Limb (tissue), 2 donors: ENCODE results near the gene ODAD4.
A peak's percentile ranks its signal among the peaks of the same experiment; 100 is the strongest.
"Not testable (repeated sequence)": the region's sequence is repeated elsewhere in the genome, so short reads cannot be mapped to it uniquely, and the experiment has no call there.

Experiments used
- DNase-seq, 2 donors: peaks; one replicate each; pipeline ENCODE4 v3.0.0-alpha.2; 2016; ENCODE audit errors: extremely low spot score in 2 of 2

Gene ODAD4

GRCh38 chr17:41913798-41914197, 16.6 kb upstream of the ODAD4 start:
- DNase-seq = no peak

GRCh38 chr17:41914358-41914766, 16.1 kb upstream of the ODAD4 start:
- DNase-seq = no peak

GRCh38 chr17:41915020-41915419, 15.4 kb upstream of the ODAD4 start:
- no peak for DNase-seq

GRCh38 chr17:41915566-41915965, 14.9 kb upstream of the ODAD4 start:
- DNase-seq = no peak

GRCh38 chr17:41917192-41917591, 13.2 kb upstream of the ODAD4 start:
- peak; percentile 46 to 60 for DNase-seq

GRCh38 chr17:41917679-41918313, 12.6 kb upstream of the ODAD4 start:
- DNase-seq = peak; percentile 23 to 79

- DNase-seq = peak; percentile 97 to 98
Observed at GRCh38 chr17:41918314-41919164, 11.9 kb upstream of the ODAD4 start, which contains the start of gene ACLY. ACLY (minus strand) TSS chr17:41918951; CDS start chr17:41913873, 5,078 bp downstream.

- peak in 1 of 2 donors; percentile 10 for DNase-seq
Observed at GRCh38 chr17:41919165-41919817, 11.1 kb upstream of the ODAD4 start.

- DNase-seq = no peak
Observed at GRCh38 chr17:41919840-41920579, 10.4 kb upstream of the ODAD4 start.

- no peak for DNase-seq
Observed at GRCh38 chr17:41920580-41920955, 9.8 kb upstream of the ODAD4 start.

- no peak for DNase-seq
Observed at GRCh38 chr17:41925991-41926590, 4.3 kb upstream of the ODAD4 start.

GRCh38 chr17:41928693-41929251, 1.6 kb upstream of the ODAD4 start:
- no peak for DNase-seq

- not testable (repeated sequence) for DNase-seq
Observed at GRCh38 chr17:41930833-41931156, 378 bp downstream of the ODAD4 start.

GRCh38 chr17:41931715-41932114, 1.3 kb downstream of the ODAD4 start:
- DNase-seq = not testable (repeated sequence)

GRCh38 chr17:41932816-41933389, 2.5 kb downstream of the ODAD4 start:
- DNase-seq = no peak

GRCh38 chr17:41935641-41936040, 5.2 kb downstream of the ODAD4 start:
- DNase-seq = no peak

- no peak for DNase-seq
Observed at GRCh38 chr17:41937970-41938954, 7.8 kb downstream of the ODAD4 start.

- no peak for DNase-seq
Observed at GRCh38 chr17:41939044-41939692, 8.8 kb downstream of the ODAD4 start.

- no peak for DNase-seq
Observed at GRCh38 chr17:41939693-41940090, 9.3 kb downstream of the ODAD4 start.
